ENCODE results near the gene FIBP. TPM values are rescaled to one million over a fixed set of nuclear protein-coding genes. Genes with fewer than 3 reads are reported as not detected.

FIBP gene
- total and polyA plus RNA-seq, 8 donors = 18.0 to 56.2 (median 25.5) TPM

GRCh38 chr11:65872586-65873317 lies 15.5 kb downstream of the FIBP start, which contains the start of gene EFEMP2:
Gene EFEMP2, minus strand, starts transcription at chr11:65872800. Its CDS starts 446 bp downstream, at chr11:65872354.
- no peaks in the 10 kb centered on the region for H3K9me3 ChIP-seq
- ATAC-seq = peak; percentile 6 to 15 (median 10)
- peak within 1 kb of the TSS; percentile 46 to 73 (median 54) for H3K27ac ChIP-seq
- no peaks in the 10 kb centered on the region for H3K27me3 ChIP-seq
- intact Hi-C loops (cut with DNase I) = no loop called here
- H3K36me3 ChIP-seq = no peaks in the 10 kb centered on the region
- peak within 1 kb of the TSS; percentile 7 to 39 (median 31) for H3K4me3 ChIP-seq
- no peaks in the 10 kb centered on the region for H3K4me1 ChIP-seq
- TF ChIP-seq, protein P1, sequence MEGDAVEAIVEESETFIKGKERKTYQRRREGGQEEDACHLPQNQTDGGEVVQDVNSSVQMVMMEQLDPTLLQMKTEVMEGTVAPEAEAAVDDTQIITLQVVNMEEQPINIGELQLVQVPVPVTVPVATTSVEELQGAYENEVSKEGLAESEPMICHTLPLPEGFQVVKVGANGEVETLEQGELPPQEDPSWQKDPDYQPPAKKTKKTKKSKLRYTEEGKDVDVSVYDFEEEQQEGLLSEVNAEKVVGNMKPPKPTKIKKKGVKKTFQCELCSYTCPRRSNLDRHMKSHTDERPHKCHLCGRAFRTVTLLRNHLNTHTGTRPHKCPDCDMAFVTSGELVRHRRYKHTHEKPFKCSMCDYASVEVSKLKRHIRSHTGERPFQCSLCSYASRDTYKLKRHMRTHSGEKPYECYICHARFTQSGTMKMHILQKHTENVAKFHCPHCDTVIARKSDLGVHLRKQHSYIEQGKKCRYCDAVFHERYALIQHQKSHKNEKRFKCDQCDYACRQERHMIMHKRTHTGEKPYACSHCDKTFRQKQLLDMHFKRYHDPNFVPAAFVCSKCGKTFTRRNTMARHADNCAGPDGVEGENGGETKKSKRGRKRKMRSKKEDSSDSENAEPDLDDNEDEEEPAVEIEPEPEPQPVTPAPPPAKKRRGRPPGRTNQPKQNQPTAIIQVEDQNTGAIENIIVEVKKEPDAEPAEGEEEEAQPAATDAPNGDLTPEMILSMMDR (IDR thresholded peaks at IDR 0.05) = no peak
- DNase-seq = peak in 2 of 6 donors; percentile 66 to 76
- FAIRE-seq = no peak
- 4 to 5% methylated on average over 35 to 69 of the region's 69 CpGs for WGBS, 2 donors

DNA sequence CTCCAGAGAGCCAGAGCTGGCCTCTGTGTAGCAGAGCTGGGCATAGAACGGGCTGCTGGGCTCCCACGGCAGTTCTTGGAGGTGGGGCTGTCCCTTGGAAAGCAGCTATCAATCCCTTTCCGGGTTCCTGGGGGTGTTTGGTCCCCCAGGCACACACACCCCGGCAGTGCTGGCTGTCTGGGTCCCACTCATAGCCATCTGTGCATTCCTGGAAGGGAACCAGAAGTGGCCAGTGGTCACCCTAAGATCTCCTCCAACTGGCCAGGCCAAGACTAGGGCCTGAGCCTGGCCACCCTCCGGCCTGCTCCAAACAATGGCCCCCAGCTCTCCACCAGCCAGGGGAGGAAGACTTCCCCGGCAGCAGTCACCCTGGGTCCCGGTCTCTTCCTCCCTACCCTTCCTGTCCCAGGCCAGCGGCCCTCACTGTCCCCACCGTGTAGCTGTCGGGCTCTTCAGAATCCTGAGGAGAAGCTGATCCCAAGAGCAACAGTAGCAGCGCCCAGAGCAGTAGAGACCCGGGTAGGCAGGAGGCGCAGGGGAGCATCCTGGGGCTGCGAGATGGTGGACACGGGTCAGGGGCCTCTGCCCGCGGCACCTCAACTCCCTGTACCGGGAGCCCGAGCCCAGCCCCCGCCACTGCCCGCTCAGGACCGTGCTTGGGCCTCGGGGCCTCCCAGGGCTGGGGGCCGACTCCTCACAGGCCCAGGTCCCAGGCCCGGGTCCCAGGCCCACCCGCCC lies 16.3 kb downstream of the FIBP start:
- peak in 1 of 4 donors; percentile 1 for ATAC-seq
- peak overlapping the region; percentile 7 to 39 (median 31) for H3K4me3 ChIP-seq
- no peaks in the 10 kb centered on the region for H3K4me1 ChIP-seq
- H3K27ac ChIP-seq = peak overlapping the region; percentile 35 to 73 (median 54)
- DNase-seq = peak in 2 of 6 donors; percentile 46 to 78
- no peaks in the 10 kb centered on the region for H3K9me3 ChIP-seq
- 51 to 56% methylated on average over 24 to 26 of the region's 26 CpGs for WGBS, 2 donors
- H3K36me3 ChIP-seq = no peaks in the 10 kb centered on the region
- intact Hi-C loops (cut with DNase I) = no loop called here
- H3K27me3 ChIP-seq = no peaks in the 10 kb centered on the region
- TF ChIP-seq, protein P1 (IDR thresholded peaks at IDR 0.05) = no peak
- FAIRE-seq = no peak

DNA sequence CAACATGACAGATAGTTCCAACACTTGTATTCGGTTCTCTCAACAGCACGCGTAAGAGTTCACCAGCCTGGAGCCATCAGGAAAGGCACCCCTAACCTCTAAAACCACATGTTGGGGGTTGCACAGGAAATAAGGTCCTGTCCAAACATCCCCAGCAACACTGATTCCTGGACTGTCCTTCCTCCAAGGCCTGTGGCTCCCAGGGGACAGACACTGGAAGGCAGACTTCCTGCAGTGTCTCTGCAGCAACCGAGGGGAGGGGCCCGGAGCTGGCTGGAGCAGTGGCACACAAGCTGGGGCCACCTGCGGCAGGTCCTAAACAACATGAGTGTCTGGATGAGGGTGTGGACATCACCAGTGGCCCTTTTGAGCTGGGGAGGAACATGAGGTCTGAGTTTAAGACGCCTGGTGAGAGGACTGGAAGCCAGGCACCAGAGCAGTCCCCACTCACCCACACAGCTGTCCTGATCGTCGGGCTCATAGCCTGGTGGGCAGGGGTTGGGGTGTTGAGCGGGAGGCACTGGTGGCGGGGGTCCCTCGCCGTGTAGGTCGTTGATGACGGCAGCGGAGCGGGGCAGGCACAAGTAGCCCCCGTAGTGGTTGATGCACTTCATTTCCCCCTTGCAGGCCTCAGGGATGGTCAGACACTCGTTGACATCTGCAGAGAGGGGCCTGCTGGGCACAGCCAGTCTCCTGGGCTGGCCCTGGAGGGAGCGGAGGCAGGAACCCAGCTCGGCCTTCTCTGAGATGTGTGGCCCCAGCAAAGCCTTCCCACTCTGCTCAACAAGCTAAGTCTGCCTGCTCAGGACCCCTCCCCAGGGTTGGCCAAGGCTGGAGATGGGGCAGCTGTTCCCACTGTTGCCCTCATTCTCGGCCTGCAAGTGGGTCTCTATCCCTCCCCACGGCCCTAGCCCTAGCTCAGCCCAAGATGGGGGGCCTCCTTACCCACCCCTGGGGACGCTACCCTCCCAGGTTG lies 17.3 kb downstream of the FIBP start:
- Histone ChIP-seq H3K9me3 (no peaks in the 10 kb centered on the region), H3K27me3 (no peaks in the 10 kb centered on the region), H3K4me3 (no peak overlapping the region), H3K4me1 (no peaks in the 10 kb centered on the region), H3K36me3 (peaks cover 0 to 3% (median 0%) of the 10 kb centered on the region in 3 donors), H3K27ac (peak overlapping the region in 2 of 4 donors; percentile 52 to 55)
- DNase-seq (peak in 2 of 6 donors; percentile 12 to 60), FAIRE-seq (no peak), ATAC-seq (no peak)
- intact Hi-C loops (cut with DNase I) = no loop called here
- TF ChIP-seq, protein P1 (IDR thresholded peaks at IDR 0.05) = no peak
- WGBS, 2 donors = 75 to 80% methylated on average over 24 of the region's 24 CpGs

- ATAC-seq (no peak), DNase-seq (peak in 1 of 6 donors; percentile 52), FAIRE-seq (no peak)
- H3K27me3 ChIP-seq = no peaks in the 10 kb centered on the region
- peaks cover 0 to 10% (median 0%) of the 10 kb centered on the region in 3 donors for H3K36me3 ChIP-seq
- H3K4me3 ChIP-seq = no peak overlapping the region
- TF ChIP-seq, protein P1 (IDR thresholded peaks at IDR 0.05) = no peak
- no peaks in the 10 kb centered on the region for H3K4me1 ChIP-seq
- intact Hi-C loops (cut with DNase I) = no loop called here
- 80 to 85% methylated on average over 11 of the region's 11 CpGs for WGBS, 2 donors
- H3K27ac ChIP-seq = no peak overlapping the region
- H3K9me3 ChIP-seq = no peaks in the 10 kb centered on the region
Observed at GRCh38 chr11:65870307-65870658, 18.0 kb downstream of the FIBP start.
